Measurements from ENCODE around the gene TFAP2B.

Gene TFAP2B

DNA sequence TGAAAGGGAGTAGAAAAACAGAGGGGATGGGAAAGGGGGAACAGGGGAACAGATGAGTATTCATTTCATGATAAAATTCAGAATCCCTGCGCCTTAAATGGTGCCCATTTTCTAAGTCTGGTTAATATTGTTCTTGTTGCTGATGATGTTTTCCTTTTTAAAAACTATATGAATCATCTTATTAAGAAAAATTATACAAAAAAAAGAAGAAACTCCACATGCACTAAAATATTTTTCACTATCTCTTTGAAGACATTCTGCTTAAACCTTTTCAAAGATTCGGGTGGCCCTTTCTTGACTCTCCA lies 1.1 kb upstream of the TFAP2B start:
- H4K91ac ChIP-seq (ENCODE audit: low read length) = no peak overlapping the region
- H3K79me1 ChIP-seq (replicated peaks; ENCODE audit: low read length, poor library complexity, severe bottlenecking) = no peaks in the 10 kb centered on the region
- no peak overlapping the region for H3K23ac ChIP-seq (ENCODE audit: low read length in 2 of 2)
- no peak overlapping the region for H3K4me2 ChIP-seq (ENCODE audit: low read length, poor library complexity, severe bottlenecking)
- H3K4ac ChIP-seq (ENCODE audit: low read depth in 1 of 2, low read length in 2 of 2) = no peak overlapping the region
- H3K9ac ChIP-seq (ENCODE audit: low read length) = no peak overlapping the region
- H2AK5ac ChIP-seq (ENCODE audit: low read length, severe bottlenecking) = no peak overlapping the region
- no peak overlapping the region for H4K8ac ChIP-seq (ENCODE audit: low read length)
- H2AFZ ChIP-seq (ENCODE audit: low read depth, low read length) = no peak overlapping the region
- H3K9me3 ChIP-seq (ENCODE audit: control insufficient read depth, low read length) = no peaks in the 10 kb centered on the region
- peaks cover 55 to 67% of the 10 kb centered on the region in 2 experiments for H3K27me3 ChIP-seq (ENCODE audit: control insufficient read depth in 1 of 2, insufficient read depth in 1 of 2, low read length in 2 of 2)
- DNase-seq = no peak
- H3K4me3 ChIP-seq (ENCODE audit: insufficient read depth in 1 of 2, low read depth in 1 of 2, low read length in 2 of 2) = no peak overlapping the region
- no peak overlapping the region for H2BK15ac ChIP-seq (ENCODE audit: low read depth, poor library complexity, severe bottlenecking)
- 47% methylated on average over 1 of the region's 2 CpGs for WGBS
- H3K27ac ChIP-seq (ENCODE audit: low read length, poor library complexity, severe bottlenecking) = no peak overlapping the region
- peaks cover 14% of the 10 kb centered on the region for H3K4me1 ChIP-seq (ENCODE audit: control insufficient read depth, insufficient read depth, low read depth, low read length)
- H3K18ac ChIP-seq (ENCODE audit: low read depth in 1 of 2, low read length in 2 of 2) = no peak overlapping the region
- no peak overlapping the region for H2BK12ac ChIP-seq (ENCODE audit: low read length in 2 of 2)
- no peak overlapping the region for H3K14ac ChIP-seq (ENCODE audit: low read length in 2 of 2)
- no peaks in the 10 kb centered on the region for H3K36me3 ChIP-seq (ENCODE audit: control insufficient read depth in 1 of 2, insufficient read depth in 2 of 2, low read depth in 1 of 2, low read length in 2 of 2)
- no peak overlapping the region for H2BK5ac ChIP-seq (ENCODE audit: low read depth, low read length, poor library complexity, severe bottlenecking)
- no peak overlapping the region for H2BK120ac ChIP-seq (ENCODE audit: low read depth, low read length)

DNA sequence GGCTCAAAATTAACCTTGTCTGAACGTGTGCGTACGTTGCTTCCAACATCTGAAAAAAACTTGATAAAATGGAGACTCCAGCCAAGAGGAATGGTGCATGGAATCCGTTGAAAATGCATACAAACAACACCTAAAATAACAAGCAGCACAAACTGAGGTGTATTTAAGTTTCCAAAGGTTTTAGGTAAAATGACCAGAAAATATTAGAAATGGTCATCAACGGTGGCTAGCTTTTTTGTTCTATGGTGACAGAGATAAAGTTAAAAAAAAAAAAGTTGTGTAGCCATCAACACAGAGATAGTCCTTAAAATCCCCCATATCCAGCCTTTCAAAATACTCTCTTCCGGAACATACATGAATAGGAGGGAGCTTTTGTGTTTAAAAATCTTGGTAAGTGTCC lies 651 bp upstream of the TFAP2B start:
- Histone ChIP-seq H2BK5ac (ENCODE audit: low read depth, low read length, poor library complexity, severe bottlenecking) (no peak overlapping the region), H2BK15ac (ENCODE audit: low read depth, poor library complexity, severe bottlenecking) (no peak overlapping the region), H3K14ac (ENCODE audit: low read length in 2 of 2) (no peak overlapping the region), H2BK120ac (ENCODE audit: low read depth, low read length) (no peak overlapping the region), H3K79me1 (replicated peaks; ENCODE audit: low read length, poor library complexity, severe bottlenecking) (no peaks in the 10 kb centered on the region), H3K18ac (ENCODE audit: low read depth in 1 of 2, low read length in 2 of 2) (no peak overlapping the region), H2AK5ac (ENCODE audit: low read length, severe bottlenecking) (no peak overlapping the region), H3K4ac (ENCODE audit: low read depth in 1 of 2, low read length in 2 of 2) (no peak overlapping the region), H3K23ac (ENCODE audit: low read length in 2 of 2) (no peak overlapping the region), H4K8ac (ENCODE audit: low read length) (no peak overlapping the region), H2AFZ (ENCODE audit: low read depth, low read length) (no peak overlapping the region), H3K9ac (ENCODE audit: low read length) (no peak overlapping the region), H3K27ac (ENCODE audit: low read length, poor library complexity, severe bottlenecking) (no peak overlapping the region), H2BK12ac (ENCODE audit: low read length in 2 of 2) (no peak overlapping the region), H3K4me3 (ENCODE audit: insufficient read depth in 1 of 2, low read depth in 1 of 2, low read length in 2 of 2) (no peak overlapping the region), H3K4me1 (ENCODE audit: control insufficient read depth, insufficient read depth, low read depth, low read length) (peaks cover 14% of the 10 kb centered on the region), H3K4me2 (ENCODE audit: low read length, poor library complexity, severe bottlenecking) (no peak overlapping the region), H3K36me3 (ENCODE audit: control insufficient read depth in 1 of 2, insufficient read depth in 2 of 2, low read depth in 1 of 2, low read length in 2 of 2) (no peaks in the 10 kb centered on the region), H4K91ac (ENCODE audit: low read length) (no peak overlapping the region), H3K27me3 (ENCODE audit: control insufficient read depth in 1 of 2, insufficient read depth in 1 of 2, low read length in 2 of 2) (peaks cover 59 to 72% of the 10 kb centered on the region in 2 experiments), H3K9me3 (ENCODE audit: control insufficient read depth, low read length) (no peaks in the 10 kb centered on the region)
- 8% methylated on average over 4 of the region's 6 CpGs for WGBS
- no peak for DNase-seq

DNA sequence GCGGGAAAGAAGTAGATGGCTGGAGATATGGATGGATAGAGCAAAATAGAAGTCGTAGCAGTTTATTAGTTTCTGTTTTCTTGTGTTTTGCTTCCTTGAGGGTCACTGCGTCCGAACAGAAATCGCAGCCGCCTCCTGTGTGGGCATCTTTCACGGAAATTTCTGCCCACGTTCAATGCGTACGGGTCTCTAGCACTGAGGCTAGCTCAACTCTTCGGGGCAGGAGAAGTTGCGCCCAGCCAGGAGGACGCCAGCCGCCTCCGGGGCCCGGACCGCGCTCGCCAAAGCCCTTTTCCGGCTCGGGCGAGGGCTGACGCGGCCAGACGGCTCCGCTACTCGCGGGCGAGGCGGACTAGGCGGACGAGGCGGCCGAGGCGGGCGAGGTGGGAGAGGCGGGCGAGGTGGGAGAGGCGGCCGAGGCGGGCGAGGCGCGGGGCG lies 814 bp downstream of the TFAP2B start:
- under 1% methylated on average over 44 of the region's 45 CpGs for WGBS
- H3K23ac ChIP-seq (ENCODE audit: low read length in 2 of 2) = no peak overlapping the region

DNA sequence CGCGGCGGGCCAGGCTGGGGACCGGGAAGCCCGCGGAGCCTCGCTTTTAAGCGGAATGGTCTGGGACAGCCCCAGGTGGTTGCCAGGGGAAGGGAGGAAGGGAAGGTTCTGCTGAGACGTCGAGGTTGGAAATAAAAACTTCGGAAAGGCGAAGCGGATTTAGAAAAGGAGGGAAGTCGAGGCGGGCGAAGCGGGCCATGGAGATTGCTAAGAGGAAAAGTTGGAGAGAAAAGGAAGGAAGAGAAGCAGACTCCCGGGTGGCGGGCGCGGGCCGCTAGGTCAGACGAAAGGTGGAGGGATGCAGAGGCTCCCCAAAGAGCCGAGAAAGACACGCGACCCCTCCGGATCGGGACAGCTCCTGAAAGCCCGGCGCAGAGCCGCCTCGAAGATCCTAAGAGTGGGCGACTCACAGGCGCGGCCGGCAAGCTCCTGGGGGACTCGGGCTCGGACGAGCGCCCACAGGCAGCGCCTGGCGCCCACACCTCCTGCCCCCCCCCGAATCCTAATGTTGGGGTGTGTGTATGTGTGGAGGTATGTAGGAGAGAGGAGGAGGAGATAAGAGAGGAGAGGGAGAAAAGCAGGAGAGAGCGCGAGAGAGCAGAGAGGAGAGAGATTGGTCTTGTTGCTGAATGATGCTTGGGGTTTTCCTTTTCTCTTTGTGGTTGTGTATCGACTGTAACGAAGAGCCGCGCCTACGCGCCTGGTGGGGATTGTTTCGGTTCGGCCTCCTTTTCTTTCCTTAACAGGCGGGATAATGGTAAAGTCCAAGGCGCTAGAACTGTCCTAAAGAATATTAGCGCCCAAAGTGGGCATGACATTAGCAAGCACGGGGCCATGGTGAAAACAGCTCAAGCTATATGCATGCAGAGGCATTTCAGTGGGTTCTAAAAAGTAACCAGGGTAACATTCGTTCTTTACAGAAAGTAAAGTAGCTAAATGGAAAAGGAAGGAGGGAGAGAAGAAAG lies 1.5 kb downstream of the TFAP2B start:
- Histone ChIP-seq H3K4me1 (ENCODE audit: control insufficient read depth, insufficient read depth, low read depth, low read length) (peaks cover 19% of the 10 kb centered on the region), H3K79me1 (replicated peaks; ENCODE audit: low read length, poor library complexity, severe bottlenecking) (no peaks in the 10 kb centered on the region), H3K9me3 (ENCODE audit: control insufficient read depth, low read length) (no peaks in the 10 kb centered on the region), H3K4me3 (ENCODE audit: insufficient read depth in 1 of 2, low read depth in 1 of 2, low read length in 2 of 2) (peak overlapping the region; percentile 50 to 58), H2BK15ac (ENCODE audit: low read depth, poor library complexity, severe bottlenecking) (no peak overlapping the region), H3K23ac (ENCODE audit: low read length in 2 of 2) (no peak overlapping the region), H4K91ac (ENCODE audit: low read length) (no peak overlapping the region), H3K14ac (ENCODE audit: low read length in 2 of 2) (no peak overlapping the region), H2AFZ (ENCODE audit: low read depth, low read length) (no peak overlapping the region), H3K4ac (ENCODE audit: low read depth in 1 of 2, low read length in 2 of 2) (no peak overlapping the region), H3K18ac (ENCODE audit: low read depth in 1 of 2, low read length in 2 of 2) (no peak overlapping the region), H3K9ac (ENCODE audit: low read length) (no peak overlapping the region), H4K8ac (ENCODE audit: low read length) (no peak overlapping the region), H3K4me2 (ENCODE audit: low read length, poor library complexity, severe bottlenecking) (peak overlapping the region; percentile 57), H3K27ac (ENCODE audit: low read length, poor library complexity, severe bottlenecking) (no peak overlapping the region), H3K36me3 (ENCODE audit: control insufficient read depth in 1 of 2, insufficient read depth in 2 of 2, low read depth in 1 of 2, low read length in 2 of 2) (no peaks in the 10 kb centered on the region), H2BK5ac (ENCODE audit: low read depth, low read length, poor library complexity, severe bottlenecking) (no peak overlapping the region), H3K27me3 (ENCODE audit: control insufficient read depth in 1 of 2, insufficient read depth in 1 of 2, low read length in 2 of 2) (peaks cover 78 to 86% of the 10 kb centered on the region in 2 experiments), H2BK12ac (ENCODE audit: low read length in 2 of 2) (no peak overlapping the region), H2BK120ac (ENCODE audit: low read depth, low read length) (no peak overlapping the region), H2AK5ac (ENCODE audit: low read length, severe bottlenecking) (no peak overlapping the region)
- WGBS = 2% methylated on average over 55 of the region's 58 CpGs
- DNase-seq = no peak

More for the DNA sequence above, 814 bp downstream of the TFAP2B start:
- no peak overlapping the region for H3K14ac ChIP-seq (ENCODE audit: low read length in 2 of 2)
- peak overlapping the region; percentile 57 for H3K4me2 ChIP-seq (ENCODE audit: low read length, poor library complexity, severe bottlenecking)
- H4K91ac ChIP-seq (ENCODE audit: low read length) = no peak overlapping the region
- H3K18ac ChIP-seq (ENCODE audit: low read depth in 1 of 2, low read length in 2 of 2) = no peak overlapping the region
- H3K9ac ChIP-seq (ENCODE audit: low read length) = no peak overlapping the region
- peak; percentile 1 for DNase-seq
- H2AFZ ChIP-seq (ENCODE audit: low read depth, low read length) = no peak overlapping the region
- no peak overlapping the region for H2AK5ac ChIP-seq (ENCODE audit: low read length, severe bottlenecking)
- H2BK5ac ChIP-seq (ENCODE audit: low read depth, low read length, poor library complexity, severe bottlenecking) = no peak overlapping the region
- H3K9me3 ChIP-seq (ENCODE audit: control insufficient read depth, low read length) = no peaks in the 10 kb centered on the region
- H2BK120ac ChIP-seq (ENCODE audit: low read depth, low read length) = no peak overlapping the region
- no peaks in the 10 kb centered on the region for H3K79me1 ChIP-seq (replicated peaks; ENCODE audit: low read length, poor library complexity, severe bottlenecking)
- H2BK12ac ChIP-seq (ENCODE audit: low read length in 2 of 2) = no peak overlapping the region
- peak overlapping the region; percentile 40 to 50 for H3K4me3 ChIP-seq (ENCODE audit: insufficient read depth in 1 of 2, low read depth in 1 of 2, low read length in 2 of 2)
- peaks cover 71 to 84% of the 10 kb centered on the region in 2 experiments for H3K27me3 ChIP-seq (ENCODE audit: control insufficient read depth in 1 of 2, insufficient read depth in 1 of 2, low read length in 2 of 2)
- H4K8ac ChIP-seq (ENCODE audit: low read length) = no peak overlapping the region
- no peak overlapping the region for H3K27ac ChIP-seq (ENCODE audit: low read length, poor library complexity, severe bottlenecking)
- H3K4ac ChIP-seq (ENCODE audit: low read depth in 1 of 2, low read length in 2 of 2) = no peak overlapping the region
- H3K36me3 ChIP-seq (ENCODE audit: control insufficient read depth in 1 of 2, insufficient read depth in 2 of 2, low read depth in 1 of 2, low read length in 2 of 2) = no peaks in the 10 kb centered on the region
- peaks cover 19% of the 10 kb centered on the region for H3K4me1 ChIP-seq (ENCODE audit: control insufficient read depth, insufficient read depth, low read depth, low read length)
- no peak overlapping the region for H2BK15ac ChIP-seq (ENCODE audit: low read depth, poor library complexity, severe bottlenecking)
